ENCODE results near the gene PPP3CA.
"Not testable (repeated sequence)": the region's sequence is repeated elsewhere in the genome, so short reads cannot be mapped to it uniquely, and the experiment has no call there.

PPP3CA gene

GRCh38 chr4:101098666-101099400, 248.5 kb downstream of the PPP3CA start:
- TF ChIP-seq CTCF (IDR thresholded peaks at IDR 0.05; ENCODE audit: control extremely low read depth, extremely low read depth, low read depth, missing control alignments), result no peak
- ChIA-PET CTCF (no interaction called here), POLR2A (no interaction called here)
- no peak for DNase-seq (ENCODE audit: extremely low spot score)

- CTCF ChIA-PET; DNase-seq (ENCODE audit: extremely low spot score); POLR2A ChIA-PET: not testable (repeated sequence)
Observed at GRCh38 chr4:101092609-101093008, 254.7 kb downstream of the PPP3CA start.

GRCh38 chr4:101089168-101089567, 258.2 kb downstream of the PPP3CA start:
- TF ChIP-seq CTCF (IDR thresholded peaks at IDR 0.05; ENCODE audit: control extremely low read depth, extremely low read depth, low read depth, missing control alignments), result no peak
- ChIA-PET CTCF (interaction anchor here (1.1 to 1.2 kb wide), 2 partner anchors 37 to 642 kb away, joined by 3 to 4 read pairs; no protein-coding TSS in a partner anchor), POLR2A (no interaction called here)
- no peak for DNase-seq (ENCODE audit: extremely low spot score)

GRCh38 chr4:101086801-101087586, 260.3 kb downstream of the PPP3CA start:
- ChIA-PET CTCF (no interaction called here), POLR2A (no interaction called here)
- TF ChIP-seq CTCF (IDR thresholded peaks at IDR 0.05; ENCODE audit: control extremely low read depth, extremely low read depth, low read depth, missing control alignments), result no peak
- DNase-seq (ENCODE audit: extremely low spot score), result no peak

GRCh38 chr4:101083131-101083530, 264.2 kb downstream of the PPP3CA start:
- no peak for TF ChIP-seq CTCF (IDR thresholded peaks at IDR 0.05; ENCODE audit: control extremely low read depth, extremely low read depth, low read depth, missing control alignments)
- ChIA-PET POLR2A (no interaction called here), CTCF (no interaction called here)
- no peak for DNase-seq (ENCODE audit: extremely low spot score)

- TF ChIP-seq CTCF (IDR thresholded peaks at IDR 0.05; ENCODE audit: control extremely low read depth, extremely low read depth, low read depth, missing control alignments), result no peak
- CTCF ChIA-PET, result no interaction called here
- DNase-seq (ENCODE audit: extremely low spot score), result no peak
- POLR2A ChIA-PET, result no interaction called here
Observed at GRCh38 chr4:101081695-101082369, 265.5 kb downstream of the PPP3CA start.

- POLR2A ChIA-PET, result no interaction called here
Observed at GRCh38 chr4:101081166-101081565, 266.2 kb downstream of the PPP3CA start.

More at GRCh38 chr4:101081166-101081565, 266.2 kb downstream of the PPP3CA start:
- CTCF ChIA-PET, result no interaction called here
- TF ChIP-seq CTCF (IDR thresholded peaks at IDR 0.05; ENCODE audit: control extremely low read depth, extremely low read depth, low read depth, missing control alignments), result no peak
- DNase-seq (ENCODE audit: extremely low spot score), result no peak

All from GM10248 (cell line).